ENCODE data around the gene BTN1A1. TPM values are rescaled to one million over a fixed set of nuclear protein-coding genes. Genes with fewer than 3 reads are reported as not detected.

The BTN1A1 gene
- total RNA-seq, 1 experiment from 2014 or later, result 0.15 TPM

DNA sequence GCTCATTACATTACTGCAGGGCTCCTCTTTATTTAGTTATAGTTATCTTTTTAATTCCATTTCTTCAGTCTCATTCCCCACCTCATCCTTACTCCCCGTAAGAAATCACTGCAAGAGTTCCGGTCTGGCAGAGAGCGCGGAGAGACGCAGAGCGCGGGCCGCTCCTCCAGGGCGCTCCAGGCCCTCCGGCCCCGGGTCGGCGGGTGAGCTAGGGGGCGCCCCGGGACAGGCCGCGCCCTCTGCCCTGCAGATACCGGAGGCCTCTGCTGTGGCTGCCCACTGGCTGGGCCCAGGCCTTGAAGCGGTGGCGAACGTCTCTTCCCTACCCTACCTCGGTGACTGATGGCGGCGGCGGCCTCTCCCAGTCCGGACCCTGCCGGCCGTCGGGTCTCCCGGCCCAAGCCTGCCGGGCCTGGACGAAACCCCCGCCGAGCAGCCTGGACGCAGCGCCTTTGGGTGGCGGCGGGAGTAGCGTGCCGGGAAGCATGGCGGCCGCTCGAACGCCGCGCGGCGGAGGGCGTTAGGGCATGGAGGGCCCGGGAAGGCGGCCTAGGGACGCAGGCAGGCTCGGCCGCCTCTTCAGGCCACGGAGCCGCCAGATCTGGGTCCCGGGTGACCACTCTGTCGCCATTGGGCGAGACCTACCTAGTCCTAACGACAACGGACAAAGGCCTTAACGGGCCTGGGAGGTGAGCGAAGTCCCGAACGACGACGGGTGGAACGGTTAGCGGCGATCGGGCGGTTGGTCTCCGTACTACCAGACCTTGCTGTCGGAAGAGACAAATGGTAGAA is 21.7 kb downstream of the BTN1A1 start (continued):
- TF ChIP-seq, protein P1, sequence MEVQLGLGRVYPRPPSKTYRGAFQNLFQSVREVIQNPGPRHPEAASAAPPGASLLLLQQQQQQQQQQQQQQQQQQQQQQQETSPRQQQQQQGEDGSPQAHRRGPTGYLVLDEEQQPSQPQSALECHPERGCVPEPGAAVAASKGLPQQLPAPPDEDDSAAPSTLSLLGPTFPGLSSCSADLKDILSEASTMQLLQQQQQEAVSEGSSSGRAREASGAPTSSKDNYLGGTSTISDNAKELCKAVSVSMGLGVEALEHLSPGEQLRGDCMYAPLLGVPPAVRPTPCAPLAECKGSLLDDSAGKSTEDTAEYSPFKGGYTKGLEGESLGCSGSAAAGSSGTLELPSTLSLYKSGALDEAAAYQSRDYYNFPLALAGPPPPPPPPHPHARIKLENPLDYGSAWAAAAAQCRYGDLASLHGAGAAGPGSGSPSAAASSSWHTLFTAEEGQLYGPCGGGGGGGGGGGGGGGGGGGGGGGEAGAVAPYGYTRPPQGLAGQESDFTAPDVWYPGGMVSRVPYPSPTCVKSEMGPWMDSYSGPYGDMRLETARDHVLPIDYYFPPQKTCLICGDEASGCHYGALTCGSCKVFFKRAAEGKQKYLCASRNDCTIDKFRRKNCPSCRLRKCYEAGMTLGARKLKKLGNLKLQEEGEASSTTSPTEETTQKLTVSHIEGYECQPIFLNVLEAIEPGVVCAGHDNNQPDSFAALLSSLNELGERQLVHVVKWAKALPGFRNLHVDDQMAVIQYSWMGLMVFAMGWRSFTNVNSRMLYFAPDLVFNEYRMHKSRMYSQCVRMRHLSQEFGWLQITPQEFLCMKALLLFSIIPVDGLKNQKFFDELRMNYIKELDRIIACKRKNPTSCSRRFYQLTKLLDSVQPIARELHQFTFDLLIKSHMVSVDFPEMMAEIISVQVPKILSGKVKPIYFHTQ (CRISPR knock-in tag; IDR thresholded peaks at IDR 0.05), result no peak
- TF ChIP-seq, protein P2, sequence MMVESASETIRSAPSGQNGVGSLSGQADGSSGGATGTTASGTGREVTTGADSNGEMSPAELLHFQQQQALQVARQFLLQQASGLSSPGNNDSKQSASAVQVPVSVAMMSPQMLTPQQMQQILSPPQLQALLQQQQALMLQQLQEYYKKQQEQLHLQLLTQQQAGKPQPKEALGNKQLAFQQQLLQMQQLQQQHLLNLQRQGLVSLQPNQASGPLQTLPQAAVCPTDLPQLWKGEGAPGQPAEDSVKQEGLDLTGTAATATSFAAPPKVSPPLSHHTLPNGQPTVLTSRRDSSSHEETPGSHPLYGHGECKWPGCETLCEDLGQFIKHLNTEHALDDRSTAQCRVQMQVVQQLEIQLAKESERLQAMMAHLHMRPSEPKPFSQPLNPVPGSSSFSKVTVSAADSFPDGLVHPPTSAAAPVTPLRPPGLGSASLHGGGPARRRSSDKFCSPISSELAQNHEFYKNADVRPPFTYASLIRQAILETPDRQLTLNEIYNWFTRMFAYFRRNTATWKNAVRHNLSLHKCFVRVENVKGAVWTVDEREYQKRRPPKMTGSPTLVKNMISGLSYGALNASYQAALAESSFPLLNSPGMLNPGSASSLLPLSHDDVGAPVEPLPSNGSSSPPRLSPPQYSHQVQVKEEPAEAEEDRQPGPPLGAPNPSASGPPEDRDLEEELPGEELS (CRISPR knock-in tag; IDR thresholded peaks at IDR 0.05), result peak; percentile 62; the same call in 1 of the 2 replicates
- TF ChIP-seq ZNF138 (CRISPR knock-in tag; conservative IDR thresholded peaks at IDR 0.05) (no peak), ZBTB21 (CRISPR knock-in tag; IDR thresholded peaks at IDR 0.05; ENCODE audit: borderline replicate concordance) (no peak), SMAD4 (CRISPR knock-in tag; IDR thresholded peaks at IDR 0.05) (peak; percentile 63; the same call in 1 of the 2 replicates), ZNF671 (CRISPR knock-in tag; IDR thresholded peaks at IDR 0.05) (no peak), PRRX2 (CRISPR knock-in tag; IDR thresholded peaks at IDR 0.05) (no peak), SOX15 (CRISPR knock-in tag; IDR thresholded peaks at IDR 0.05) (no peak), GTF2I (CRISPR knock-in tag; conservative IDR thresholded peaks at IDR 0.05) (no peak), ZNF317 (CRISPR knock-in tag; IDR thresholded peaks at IDR 0.05; ENCODE audit: borderline replicate concordance, low read depth) (peak; percentile 43), ZNF416 (CRISPR knock-in tag; IDR thresholded peaks at IDR 0.05) (no peak), ZNF423 (CRISPR knock-in tag; IDR thresholded peaks at IDR 0.05) (peak; percentile 95)
- TF ChIP-seq, protein P3, sequence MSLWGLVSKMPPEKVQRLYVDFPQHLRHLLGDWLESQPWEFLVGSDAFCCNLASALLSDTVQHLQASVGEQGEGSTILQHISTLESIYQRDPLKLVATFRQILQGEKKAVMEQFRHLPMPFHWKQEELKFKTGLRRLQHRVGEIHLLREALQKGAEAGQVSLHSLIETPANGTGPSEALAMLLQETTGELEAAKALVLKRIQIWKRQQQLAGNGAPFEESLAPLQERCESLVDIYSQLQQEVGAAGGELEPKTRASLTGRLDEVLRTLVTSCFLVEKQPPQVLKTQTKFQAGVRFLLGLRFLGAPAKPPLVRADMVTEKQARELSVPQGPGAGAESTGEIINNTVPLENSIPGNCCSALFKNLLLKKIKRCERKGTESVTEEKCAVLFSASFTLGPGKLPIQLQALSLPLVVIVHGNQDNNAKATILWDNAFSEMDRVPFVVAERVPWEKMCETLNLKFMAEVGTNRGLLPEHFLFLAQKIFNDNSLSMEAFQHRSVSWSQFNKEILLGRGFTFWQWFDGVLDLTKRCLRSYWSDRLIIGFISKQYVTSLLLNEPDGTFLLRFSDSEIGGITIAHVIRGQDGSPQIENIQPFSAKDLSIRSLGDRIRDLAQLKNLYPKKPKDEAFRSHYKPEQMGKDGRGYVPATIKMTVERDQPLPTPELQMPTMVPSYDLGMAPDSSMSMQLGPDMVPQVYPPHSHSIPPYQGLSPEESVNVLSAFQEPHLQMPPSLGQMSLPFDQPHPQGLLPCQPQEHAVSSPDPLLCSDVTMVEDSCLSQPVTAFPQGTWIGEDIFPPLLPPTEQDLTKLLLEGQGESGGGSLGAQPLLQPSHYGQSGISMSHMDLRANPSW (CRISPR knock-in tag; conservative IDR thresholded peaks at IDR 0.05; ENCODE audit: low read depth), result no peak
- TF ChIP-seq, protein P4, sequence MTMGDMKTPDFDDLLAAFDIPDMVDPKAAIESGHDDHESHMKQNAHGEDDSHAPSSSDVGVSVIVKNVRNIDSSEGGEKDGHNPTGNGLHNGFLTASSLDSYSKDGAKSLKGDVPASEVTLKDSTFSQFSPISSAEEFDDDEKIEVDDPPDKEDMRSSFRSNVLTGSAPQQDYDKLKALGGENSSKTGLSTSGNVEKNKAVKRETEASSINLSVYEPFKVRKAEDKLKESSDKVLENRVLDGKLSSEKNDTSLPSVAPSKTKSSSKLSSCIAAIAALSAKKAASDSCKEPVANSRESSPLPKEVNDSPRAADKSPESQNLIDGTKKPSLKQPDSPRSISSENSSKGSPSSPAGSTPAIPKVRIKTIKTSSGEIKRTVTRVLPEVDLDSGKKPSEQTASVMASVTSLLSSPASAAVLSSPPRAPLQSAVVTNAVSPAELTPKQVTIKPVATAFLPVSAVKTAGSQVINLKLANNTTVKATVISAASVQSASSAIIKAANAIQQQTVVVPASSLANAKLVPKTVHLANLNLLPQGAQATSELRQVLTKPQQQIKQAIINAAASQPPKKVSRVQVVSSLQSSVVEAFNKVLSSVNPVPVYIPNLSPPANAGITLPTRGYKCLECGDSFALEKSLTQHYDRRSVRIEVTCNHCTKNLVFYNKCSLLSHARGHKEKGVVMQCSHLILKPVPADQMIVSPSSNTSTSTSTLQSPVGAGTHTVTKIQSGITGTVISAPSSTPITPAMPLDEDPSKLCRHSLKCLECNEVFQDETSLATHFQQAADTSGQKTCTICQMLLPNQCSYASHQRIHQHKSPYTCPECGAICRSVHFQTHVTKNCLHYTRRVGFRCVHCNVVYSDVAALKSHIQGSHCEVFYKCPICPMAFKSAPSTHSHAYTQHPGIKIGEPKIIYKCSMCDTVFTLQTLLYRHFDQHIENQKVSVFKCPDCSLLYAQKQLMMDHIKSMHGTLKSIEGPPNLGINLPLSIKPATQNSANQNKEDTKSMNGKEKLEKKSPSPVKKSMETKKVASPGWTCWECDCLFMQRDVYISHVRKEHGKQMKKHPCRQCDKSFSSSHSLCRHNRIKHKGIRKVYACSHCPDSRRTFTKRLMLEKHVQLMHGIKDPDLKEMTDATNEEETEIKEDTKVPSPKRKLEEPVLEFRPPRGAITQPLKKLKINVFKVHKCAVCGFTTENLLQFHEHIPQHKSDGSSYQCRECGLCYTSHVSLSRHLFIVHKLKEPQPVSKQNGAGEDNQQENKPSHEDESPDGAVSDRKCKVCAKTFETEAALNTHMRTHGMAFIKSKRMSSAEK (CRISPR knock-in tag; IDR thresholded peaks at IDR 0.05; ENCODE audit: borderline replicate concordance), result no peak
- TF ChIP-seq, protein P5, sequence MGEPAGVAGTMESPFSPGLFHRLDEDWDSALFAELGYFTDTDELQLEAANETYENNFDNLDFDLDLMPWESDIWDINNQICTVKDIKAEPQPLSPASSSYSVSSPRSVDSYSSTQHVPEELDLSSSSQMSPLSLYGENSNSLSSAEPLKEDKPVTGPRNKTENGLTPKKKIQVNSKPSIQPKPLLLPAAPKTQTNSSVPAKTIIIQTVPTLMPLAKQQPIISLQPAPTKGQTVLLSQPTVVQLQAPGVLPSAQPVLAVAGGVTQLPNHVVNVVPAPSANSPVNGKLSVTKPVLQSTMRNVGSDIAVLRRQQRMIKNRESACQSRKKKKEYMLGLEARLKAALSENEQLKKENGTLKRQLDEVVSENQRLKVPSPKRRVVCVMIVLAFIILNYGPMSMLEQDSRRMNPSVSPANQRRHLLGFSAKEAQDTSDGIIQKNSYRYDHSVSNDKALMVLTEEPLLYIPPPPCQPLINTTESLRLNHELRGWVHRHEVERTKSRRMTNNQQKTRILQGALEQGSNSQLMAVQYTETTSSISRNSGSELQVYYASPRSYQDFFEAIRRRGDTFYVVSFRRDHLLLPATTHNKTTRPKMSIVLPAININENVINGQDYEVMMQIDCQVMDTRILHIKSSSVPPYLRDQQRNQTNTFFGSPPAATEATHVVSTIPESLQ (CRISPR knock-in tag; IDR thresholded peaks at IDR 0.05), result no peak
- TF ChIP-seq, protein P6, sequence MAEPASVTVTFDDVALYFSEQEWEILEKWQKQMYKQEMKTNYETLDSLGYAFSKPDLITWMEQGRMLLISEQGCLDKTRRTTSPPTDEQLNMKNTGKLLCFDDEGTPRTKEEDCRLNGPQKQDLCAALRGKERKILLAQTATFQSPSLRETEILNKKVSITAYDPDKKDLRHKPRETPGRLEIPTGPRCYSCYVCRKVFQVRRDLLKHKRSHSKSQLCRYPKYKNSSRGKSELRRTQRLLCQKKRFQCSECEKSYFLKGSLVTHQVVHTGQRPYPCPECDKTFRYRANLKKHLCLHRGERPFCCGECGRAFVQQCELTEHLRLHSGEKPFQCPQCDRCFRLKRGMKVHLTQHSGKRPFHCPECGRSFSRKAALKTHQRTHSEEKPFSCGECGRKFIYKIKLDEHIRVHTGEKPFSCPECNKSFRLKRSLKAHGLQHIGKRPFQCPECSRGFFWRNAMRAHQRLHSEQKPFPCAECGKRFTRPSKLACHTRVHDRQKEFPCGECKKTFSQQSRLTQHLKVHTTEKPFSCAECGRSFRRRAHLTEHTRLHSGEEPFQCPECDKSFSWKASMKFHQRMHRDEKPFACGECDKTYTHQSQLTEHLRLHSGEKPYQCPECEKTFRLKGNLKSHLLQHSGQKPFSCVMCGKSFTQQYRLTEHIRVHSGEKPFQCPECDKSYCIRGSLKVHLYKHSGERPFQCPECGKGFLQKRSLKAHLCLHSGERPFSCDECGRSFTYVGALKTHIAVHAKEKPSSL (CRISPR knock-in tag; conservative IDR thresholded peaks at IDR 0.05), result no peak
- TF ChIP-seq, protein P7, sequence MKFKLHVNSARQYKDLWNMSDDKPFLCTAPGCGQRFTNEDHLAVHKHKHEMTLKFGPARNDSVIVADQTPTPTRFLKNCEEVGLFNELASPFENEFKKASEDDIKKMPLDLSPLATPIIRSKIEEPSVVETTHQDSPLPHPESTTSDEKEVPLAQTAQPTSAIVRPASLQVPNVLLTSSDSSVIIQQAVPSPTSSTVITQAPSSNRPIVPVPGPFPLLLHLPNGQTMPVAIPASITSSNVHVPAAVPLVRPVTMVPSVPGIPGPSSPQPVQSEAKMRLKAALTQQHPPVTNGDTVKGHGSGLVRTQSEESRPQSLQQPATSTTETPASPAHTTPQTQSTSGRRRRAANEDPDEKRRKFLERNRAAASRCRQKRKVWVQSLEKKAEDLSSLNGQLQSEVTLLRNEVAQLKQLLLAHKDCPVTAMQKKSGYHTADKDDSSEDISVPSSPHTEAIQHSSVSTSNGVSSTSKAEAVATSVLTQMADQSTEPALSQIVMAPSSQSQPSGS (CRISPR knock-in tag; IDR thresholded peaks at IDR 0.05; ENCODE audit: borderline replicate concordance, low read depth), result no peak
- TF ChIP-seq, protein P8, sequence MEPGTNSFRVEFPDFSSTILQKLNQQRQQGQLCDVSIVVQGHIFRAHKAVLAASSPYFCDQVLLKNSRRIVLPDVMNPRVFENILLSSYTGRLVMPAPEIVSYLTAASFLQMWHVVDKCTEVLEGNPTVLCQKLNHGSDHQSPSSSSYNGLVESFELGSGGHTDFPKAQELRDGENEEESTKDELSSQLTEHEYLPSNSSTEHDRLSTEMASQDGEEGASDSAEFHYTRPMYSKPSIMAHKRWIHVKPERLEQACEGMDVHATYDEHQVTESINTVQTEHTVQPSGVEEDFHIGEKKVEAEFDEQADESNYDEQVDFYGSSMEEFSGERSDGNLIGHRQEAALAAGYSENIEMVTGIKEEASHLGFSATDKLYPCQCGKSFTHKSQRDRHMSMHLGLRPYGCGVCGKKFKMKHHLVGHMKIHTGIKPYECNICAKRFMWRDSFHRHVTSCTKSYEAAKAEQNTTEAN (CRISPR knock-in tag; IDR thresholded peaks at IDR 0.05), result peak; percentile 82; the same call in 1 of the 2 replicates

Measured in WTC11 (cell line).